Neural cell (in vitro differentiated cells): ENCODE results near the gene HCK. TPM values are rescaled to one million over a fixed set of nuclear protein-coding genes. Genes with fewer than 3 reads are reported as not detected.

Experiments used
- H2AFZ ChIP-seq: fragments of 200-600, 300-800 bp; sonication (generic), shearing (Covaris generic); 2 replicates; pipeline ENCODE4 v1.6.0; 2014; ENCODE audit warnings: low read depth, mild to moderate bottlenecking, antibody characterized with exemption, low read length, moderate library complexity
- H3F3A ChIP-seq: fragments of 200-600 bp; shearing (Covaris generic); 2 replicates; pipeline ENCODE4 v1.6.1; 2016; ENCODE audit warnings: mild to moderate bottlenecking, moderate library complexity, mixed read lengths, antibody characterized with exemption, low read length; ENCODE audit not compliant: insufficient read depth, poor library complexity, severe bottlenecking
- H3K27ac ChIP-seq: fragments of 200-600, 300-800 bp; sonication (generic), shearing (Covaris generic); 2 replicates; pipeline ENCODE4 v1.5.1; 2014; ENCODE audit warnings: mild to moderate bottlenecking, low read length, moderate library complexity
- H3K27me3 ChIP-seq: fragments of 300-800, 200-600 bp; sonication (generic), shearing (Covaris generic); 2 replicates; pipeline ENCODE4 v1.6.0; 2014; ENCODE audit warnings: mild to moderate bottlenecking, low read depth, low read length, moderate library complexity; ENCODE audit not compliant: insufficient read depth
- H3K36me3 ChIP-seq: fragments of 300-800, 200-600 bp; sonication (generic), shearing (Covaris generic); 2 replicates; pipeline ENCODE4 v1.5.1; 2014; ENCODE audit warnings: mild to moderate bottlenecking, antibody characterized with exemption, low read length, moderate library complexity; ENCODE audit not compliant: insufficient read depth
- H3K4me2 ChIP-seq: fragments of 300-800, 200-600 bp; sonication (generic), shearing (Covaris generic); 2 replicates; pipeline ENCODE4 v1.6.0; 2014; ENCODE audit warnings: mild to moderate bottlenecking, low read length
- H3K4me3 ChIP-seq: fragments of 300-800, 200-600 bp; sonication (generic), shearing (Covaris generic); 2 replicates; pipeline ENCODE4 v1.5.1; 2014; ENCODE audit warnings: mild to moderate bottlenecking, low read length, moderate library complexity
- H3K79me2 ChIP-seq: fragments of 200-600 bp; shearing (Covaris generic); replicated peaks from 2 replicates; pipeline ENCODE4 v1.6.0; 2014; ENCODE audit warnings: mild to moderate bottlenecking, low read length, moderate library complexity; ENCODE audit not compliant: insufficient read depth
- H3K9ac ChIP-seq: fragments of 300-800, 200-600 bp; sonication (generic), shearing (Covaris generic); 2 replicates; pipeline ENCODE4 v1.6.1; 2016; ENCODE audit warnings: mild to moderate bottlenecking, low read length, mixed read lengths
- H3K9me2 ChIP-seq: fragments of 200-600 bp; shearing (Covaris generic); 2 replicates; pipeline ENCODE4 v1.6.1; 2016; ENCODE audit warnings: mild to moderate bottlenecking, low read length, mixed read lengths; ENCODE audit not compliant: insufficient read depth
- H3K9me3 ChIP-seq: fragments of 200-600, 300-800 bp; sonication (generic), shearing (Covaris generic); 2 replicates; pipeline ENCODE4 v1.6.1; 2016; ENCODE audit warnings: mild to moderate bottlenecking, mixed run types, low read length, moderate library complexity, mixed read lengths
- H4K20me1 ChIP-seq: fragments of 200-600 bp; shearing (Covaris generic); 2 replicates; pipeline ENCODE4 v1.6.1; 2016; ENCODE audit warnings: mild to moderate bottlenecking, mixed run types; ENCODE audit not compliant: insufficient read depth
- EP300 ChIP-seq: fragments of 450-650 bp; conservative IDR thresholded peaks from 2 replicates; pipeline ENCODE4 v1.6.1; 2014; ENCODE audit warnings: antibody characterized with exemption, mild to moderate bottlenecking, moderate library complexity; ENCODE audit not compliant: poor library complexity, severe bottlenecking
- EZH2 ChIP-seq: fragments of 200-600, 300-800 bp; shearing (Covaris generic), sonication (generic); IDR thresholded peaks from 2 replicates; pipeline ENCODE4 v1.6.1; 2014; ENCODE audit warnings: antibody characterized with exemption, low read length, borderline replicate concordance, mild to moderate bottlenecking; ENCODE audit not compliant: insufficient read depth, poor library complexity, severe bottlenecking
- MXI1 ChIP-seq: fragments of 450-650 bp; conservative IDR thresholded peaks from 2 replicates; pipeline ENCODE4 v1.6.1; 2014; ENCODE audit warnings: antibody characterized with exemption, mild to moderate bottlenecking; ENCODE audit not compliant: poor library complexity, severe bottlenecking
- POLR2AphosphoS5 ChIP-seq: IDR thresholded peaks from 2 replicates; pipeline ENCODE4 v1.6.1; 2012
- RAD21 ChIP-seq: fragments of 450-650 bp; conservative IDR thresholded peaks from 2 replicates; pipeline ENCODE4 v1.6.1; 2014; ENCODE audit warnings: antibody characterized with exemption, mild to moderate bottlenecking, moderate library complexity
- SMC3 ChIP-seq: fragments of 450-650 bp; conservative IDR thresholded peaks from 2 replicates; pipeline ENCODE4 v1.6.1; 2014; ENCODE audit warnings: antibody characterized with exemption, mild to moderate bottlenecking, moderate library complexity; ENCODE audit not compliant: poor library complexity
- TAF1 ChIP-seq: IDR thresholded peaks from 2 replicates; pipeline ENCODE4 v1.6.1; 2012; ENCODE audit warnings: low read depth
- polyA plus RNA-seq: library from polyadenylated mRNA; depleted of rRNA; stranded (reverse); fragments of >200 nt; gene quantifications from 2 replicates; pipeline ENCODE4 v1.2.3, GENCODE V29; 2014
- TF ChIP-seq, protein P1 (sequence below): IDR thresholded peaks from 2 replicates; pipeline ENCODE4 v1.6.1; 2012; ENCODE audit warnings: borderline replicate concordance
- TF ChIP-seq, protein P2 (sequence below): fragments of 450-650 bp; IDR thresholded peaks from 2 replicates; pipeline ENCODE4 v1.5.1; 2014; ENCODE audit warnings: antibody characterized with exemption, mild to moderate bottlenecking, moderate library complexity; ENCODE audit not compliant: poor library complexity, severe bottlenecking

The HCK gene
- polyA plus RNA-seq, 1 donor from 2014 or later, result 0.58 TPM

DNA sequence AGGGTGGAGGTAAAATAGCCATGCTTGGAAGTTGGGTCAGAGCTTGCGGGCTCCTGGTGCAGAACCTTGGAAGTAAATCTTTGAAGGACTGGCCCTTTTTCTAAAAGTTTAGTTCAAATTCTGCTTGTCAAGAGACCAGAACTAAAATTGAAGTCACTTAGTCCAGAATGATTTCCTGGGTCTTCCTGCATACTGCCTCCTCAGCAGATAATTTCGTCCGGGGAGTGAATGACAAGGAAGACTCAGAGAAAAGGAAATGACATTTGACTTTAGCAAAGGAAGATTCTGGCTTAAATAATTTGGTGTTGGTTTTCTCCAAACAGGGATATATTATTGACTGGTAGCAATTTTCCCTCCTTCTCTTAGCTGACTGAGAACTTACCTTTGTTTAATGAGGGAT lies 58.7 kb downstream of the HCK start:
- Histone ChIP-seq H4K20me1 (no peaks in the 10 kb centered on the region), H3F3A (no peaks in the 10 kb centered on the region), H3K36me3 (no peaks in the 10 kb centered on the region), H3K27me3 (no peaks in the 10 kb centered on the region), H3K9me3 (no peaks in the 10 kb centered on the region), H3K9me2 (no peaks in the 10 kb centered on the region), H3K79me2 (peaks cover 49% of the 10 kb centered on the region), H3K9ac (peak overlapping the region; percentile 97), H3K4me2 (peak overlapping the region; percentile 95), H2AFZ (no peak overlapping the region), H3K4me3 (peak overlapping the region; percentile 71), H3K27ac (peak overlapping the region; percentile 93)
- TF ChIP-seq MXI1 (no peak), SMC3 (no peak), RAD21 (no peak), TAF1 (no peak), EP300 (no peak), EZH2 (no peak), POLR2AphosphoS5 (no peak)
- TF ChIP-seq, protein P1, sequence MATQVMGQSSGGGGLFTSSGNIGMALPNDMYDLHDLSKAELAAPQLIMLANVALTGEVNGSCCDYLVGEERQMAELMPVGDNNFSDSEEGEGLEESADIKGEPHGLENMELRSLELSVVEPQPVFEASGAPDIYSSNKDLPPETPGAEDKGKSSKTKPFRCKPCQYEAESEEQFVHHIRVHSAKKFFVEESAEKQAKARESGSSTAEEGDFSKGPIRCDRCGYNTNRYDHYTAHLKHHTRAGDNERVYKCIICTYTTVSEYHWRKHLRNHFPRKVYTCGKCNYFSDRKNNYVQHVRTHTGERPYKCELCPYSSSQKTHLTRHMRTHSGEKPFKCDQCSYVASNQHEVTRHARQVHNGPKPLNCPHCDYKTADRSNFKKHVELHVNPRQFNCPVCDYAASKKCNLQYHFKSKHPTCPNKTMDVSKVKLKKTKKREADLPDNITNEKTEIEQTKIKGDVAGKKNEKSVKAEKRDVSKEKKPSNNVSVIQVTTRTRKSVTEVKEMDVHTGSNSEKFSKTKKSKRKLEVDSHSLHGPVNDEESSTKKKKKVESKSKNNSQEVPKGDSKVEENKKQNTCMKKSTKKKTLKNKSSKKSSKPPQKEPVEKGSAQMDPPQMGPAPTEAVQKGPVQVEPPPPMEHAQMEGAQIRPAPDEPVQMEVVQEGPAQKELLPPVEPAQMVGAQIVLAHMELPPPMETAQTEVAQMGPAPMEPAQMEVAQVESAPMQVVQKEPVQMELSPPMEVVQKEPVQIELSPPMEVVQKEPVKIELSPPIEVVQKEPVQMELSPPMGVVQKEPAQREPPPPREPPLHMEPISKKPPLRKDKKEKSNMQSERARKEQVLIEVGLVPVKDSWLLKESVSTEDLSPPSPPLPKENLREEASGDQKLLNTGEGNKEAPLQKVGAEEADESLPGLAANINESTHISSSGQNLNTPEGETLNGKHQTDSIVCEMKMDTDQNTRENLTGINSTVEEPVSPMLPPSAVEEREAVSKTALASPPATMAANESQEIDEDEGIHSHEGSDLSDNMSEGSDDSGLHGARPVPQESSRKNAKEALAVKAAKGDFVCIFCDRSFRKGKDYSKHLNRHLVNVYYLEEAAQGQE, result no peak
- TF ChIP-seq, protein P2, sequence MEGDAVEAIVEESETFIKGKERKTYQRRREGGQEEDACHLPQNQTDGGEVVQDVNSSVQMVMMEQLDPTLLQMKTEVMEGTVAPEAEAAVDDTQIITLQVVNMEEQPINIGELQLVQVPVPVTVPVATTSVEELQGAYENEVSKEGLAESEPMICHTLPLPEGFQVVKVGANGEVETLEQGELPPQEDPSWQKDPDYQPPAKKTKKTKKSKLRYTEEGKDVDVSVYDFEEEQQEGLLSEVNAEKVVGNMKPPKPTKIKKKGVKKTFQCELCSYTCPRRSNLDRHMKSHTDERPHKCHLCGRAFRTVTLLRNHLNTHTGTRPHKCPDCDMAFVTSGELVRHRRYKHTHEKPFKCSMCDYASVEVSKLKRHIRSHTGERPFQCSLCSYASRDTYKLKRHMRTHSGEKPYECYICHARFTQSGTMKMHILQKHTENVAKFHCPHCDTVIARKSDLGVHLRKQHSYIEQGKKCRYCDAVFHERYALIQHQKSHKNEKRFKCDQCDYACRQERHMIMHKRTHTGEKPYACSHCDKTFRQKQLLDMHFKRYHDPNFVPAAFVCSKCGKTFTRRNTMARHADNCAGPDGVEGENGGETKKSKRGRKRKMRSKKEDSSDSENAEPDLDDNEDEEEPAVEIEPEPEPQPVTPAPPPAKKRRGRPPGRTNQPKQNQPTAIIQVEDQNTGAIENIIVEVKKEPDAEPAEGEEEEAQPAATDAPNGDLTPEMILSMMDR, result no peak

DNA sequence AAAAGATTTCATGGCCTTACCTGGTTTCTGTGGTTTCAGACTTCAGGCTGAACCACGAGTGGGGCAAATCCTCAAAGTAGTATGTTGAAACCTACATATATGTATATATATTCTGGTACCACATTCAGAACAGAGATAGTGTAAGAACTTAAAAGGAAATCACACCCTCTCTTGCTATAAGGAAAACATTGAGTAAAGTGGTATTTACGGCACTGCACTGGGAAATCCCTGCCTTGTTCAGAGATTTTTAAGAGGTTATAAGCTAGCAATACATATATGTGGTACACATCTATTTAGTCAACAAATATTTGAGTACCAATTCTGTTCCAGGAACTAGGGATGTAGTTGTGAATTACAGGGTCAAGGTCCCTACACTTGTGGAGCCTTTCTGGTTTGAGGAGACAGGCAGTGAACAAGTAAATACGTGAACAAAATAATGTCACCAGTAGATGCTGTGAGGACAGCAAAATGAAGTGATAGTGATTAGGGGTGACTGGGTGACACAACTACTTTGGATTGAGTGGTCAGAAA lies 59.2 kb downstream of the HCK start:
- Histone ChIP-seq H3K4me3 (peak overlapping the region; percentile 71), H3K4me2 (peak overlapping the region; percentile 95), H3K27me3 (no peaks in the 10 kb centered on the region)

More for the DNA sequence above, 59.2 kb downstream of the HCK start:
- no peaks in the 10 kb centered on the region for H3F3A ChIP-seq
- no peak overlapping the region for H2AFZ ChIP-seq
- H3K9me2 ChIP-seq, result no peaks in the 10 kb centered on the region
- no peaks in the 10 kb centered on the region for H3K9me3 ChIP-seq
- no peaks in the 10 kb centered on the region for H3K36me3 ChIP-seq
- no peak overlapping the region for H3K9ac ChIP-seq
- H3K27ac ChIP-seq, result no peak overlapping the region
- no peak for TF ChIP-seq TAF1
- TF ChIP-seq EP300, result no peak
- TF ChIP-seq SMC3, result no peak
- TF ChIP-seq MXI1, result no peak
- TF ChIP-seq, protein P1, result no peak
- TF ChIP-seq, protein P2, result no peak
- no peak for TF ChIP-seq POLR2AphosphoS5
- no peak for TF ChIP-seq EZH2
- no peak for TF ChIP-seq RAD21
- no peaks in the 10 kb centered on the region for H4K20me1 ChIP-seq
- peaks cover 53% of the 10 kb centered on the region for H3K79me2 ChIP-seq
